Hepatocyte (in vitro differentiated cells): ENCODE measurements around the gene PPP1R1B. TPM values are rescaled to one million over a fixed set of nuclear protein-coding genes. Genes with fewer than 3 reads are reported as not detected.

ENCODE experiments used
- DNase-seq: peaks from one replicate; pipeline ENCODE4 v3.0.0-alpha.2; 2016; ENCODE audit warnings: low spot score
- H2AFZ ChIP-seq: fragments of 200-600 bp; sonication (generic); 2 replicates; pipeline ENCODE4 v1.6.0; 2016; ENCODE audit warnings: antibody characterized with exemption, mild to moderate bottlenecking
- H3K27ac ChIP-seq: fragments of 200-600 bp; sonication (generic); 2 replicates; pipeline ENCODE4 v1.5.1; 2016; ENCODE audit warnings: mild to moderate bottlenecking
- H3K27me3 ChIP-seq: fragments of 200-600 bp; sonication (generic); 2 replicates; pipeline ENCODE4 v1.6.1; 2016
- H3K36me3 ChIP-seq: fragments of 200-600 bp; sonication (generic); replicated peaks from 2 replicates; pipeline ENCODE4 v1.5.1; 2016; ENCODE audit warnings: low read depth; ENCODE audit not compliant: insufficient read depth
- H3K4me1 ChIP-seq: fragments of 200-600 bp; sonication (generic); 2 replicates; pipeline ENCODE4 v1.5.1; 2016; ENCODE audit warnings: mild to moderate bottlenecking, moderate library complexity; ENCODE audit not compliant: insufficient read depth
- H3K4me2 ChIP-seq: fragments of 200-600 bp; sonication (generic); 2 replicates; pipeline ENCODE4 v1.6.0; 2016
- H3K4me3 ChIP-seq: fragments of 200-600 bp; sonication (generic); 2 replicates; pipeline ENCODE4 v1.5.1; 2016; ENCODE audit warnings: mild to moderate bottlenecking
- H3K79me2 ChIP-seq: fragments of 200-600 bp; sonication (generic); 2 replicates; pipeline ENCODE4 v1.6.0; 2017; ENCODE audit warnings: mild to moderate bottlenecking
- H3K9me2 ChIP-seq: fragments of 200-600 bp; sonication (generic); replicated peaks from 2 replicates; pipeline ENCODE4 v1.6.0; 2017; ENCODE audit warnings: mild to moderate bottlenecking; ENCODE audit not compliant: insufficient read depth
- H3K9me3 ChIP-seq: fragments of 200-600 bp; sonication (generic); 2 replicates; pipeline ENCODE4 v1.5.1; 2016; ENCODE audit warnings: low read depth, mild to moderate bottlenecking
- H4K20me1 ChIP-seq: fragments of 200-600 bp; sonication (generic); 2 replicates; pipeline ENCODE4 v1.6.0; 2016; ENCODE audit warnings: mild to moderate bottlenecking; ENCODE audit not compliant: insufficient read depth, poor library complexity, severe bottlenecking
- CTCF ChIP-seq: fragments of 200-600 bp; sonication (generic); IDR thresholded peaks from 2 replicates; pipeline ENCODE4 v1.5.1; 2016; ENCODE audit warnings: antibody characterized with exemption, mild to moderate bottlenecking; ENCODE audit not compliant: poor library complexity
- EZH2 ChIP-seq: fragments of 200-600 bp; sonication (generic); IDR thresholded peaks from 2 replicates; pipeline ENCODE4 v1.6.1; 2016; ENCODE audit warnings: antibody characterized with exemption, mild to moderate bottlenecking, borderline replicate concordance
- EZH2phosphoT487 ChIP-seq: fragments of 200-600 bp; sonication (generic); IDR thresholded peaks from one replicate; pipeline ENCODE4 v1.6.1; 2018; ENCODE audit warnings: antibody characterized with exemption, mild to moderate bottlenecking, low read depth, moderate library complexity; ENCODE audit not compliant: unreplicated experiment, severe bottlenecking
- WGBS: methylation state at CpG from one replicate; pipeline ENCODE4 v1.1.6; 2016; ENCODE audit warnings: low lambda C conversion rate; ENCODE audit errors: missing lambda C conversion rate; 5-methylcytosine and 5-hydroxymethylcytosine counted together
- polyA plus RNA-seq: library from polyadenylated mRNA; unstranded; fragments of >200 nt; fragmentation: Nextera tagmentation; extraction: Ambion mirVana; gene quantifications from 2 replicates; pipeline ENCODE4 v1.2.1, GENCODE V29; 2016
- total RNA-seq: library from RNA; depleted of rRNA; stranded (reverse); fragments of >200 nt; gene quantifications from 2 replicates; pipeline ENCODE4 v1.2.3, GENCODE V29; 2014

The PPP1R1B gene
- total and polyA plus RNA-seq, 2 experiments from 2014 or later: 1.5 to 3.7 TPM

- Histone ChIP-seq H4K20me1 (no peaks in the 10 kb centered on the region), H3K9me2 (no peaks in the 10 kb centered on the region), H3K27ac (no peak overlapping the region), H3K4me3 (no peak overlapping the region), H3K4me1 (no peaks in the 10 kb centered on the region), H3K79me2 (no peaks in the 10 kb centered on the region), H3K36me3 (no peaks in the 10 kb centered on the region), H2AFZ (no peak overlapping the region), H3K27me3 (peaks cover 79% of the 10 kb centered on the region), H3K4me2 (no peak overlapping the region), H3K9me3 (no peaks in the 10 kb centered on the region)
- no peak for TF ChIP-seq EZH2
- DNase-seq: no peak
- 64% methylated on average over 6 of the region's 22 CpGs for WGBS
Observed at GRCh38 chr17:39612291-39612894, 14.4 kb upstream of the PPP1R1B start.

DNA sequence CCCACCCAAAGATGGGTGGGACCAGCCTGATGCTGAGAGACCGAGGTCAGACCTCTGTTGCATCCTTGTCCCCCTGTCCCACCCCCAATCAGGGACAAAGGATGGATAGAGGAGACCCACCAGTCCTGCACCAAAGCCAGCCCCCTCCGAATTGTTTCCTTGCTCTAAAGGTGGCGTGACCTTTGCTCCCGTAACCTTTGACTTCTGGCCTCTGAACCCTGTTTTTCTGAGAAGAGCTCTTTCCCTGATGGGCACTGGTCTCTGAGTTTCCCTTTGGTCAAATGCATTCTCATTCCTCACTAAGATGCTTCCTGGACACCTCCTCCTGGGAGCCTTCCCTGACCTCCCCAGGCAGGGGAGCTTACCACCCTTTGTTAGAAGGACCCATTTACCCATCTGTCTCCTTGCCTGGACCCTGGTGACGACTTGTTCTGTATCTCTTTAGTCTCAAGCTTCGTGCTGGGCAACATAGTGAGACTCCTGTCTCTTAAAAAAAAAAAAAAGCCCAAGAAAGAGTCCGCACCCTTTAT, 13.8 kb upstream of the PPP1R1B start:
- Histone ChIP-seq H3K27me3 (peaks cover 74% of the 10 kb centered on the region), H3K4me3 (no peak overlapping the region), H3K27ac (no peak overlapping the region), H3K36me3 (no peaks in the 10 kb centered on the region), H3K4me2 (no peak overlapping the region), H3K9me2 (no peaks in the 10 kb centered on the region), H3K4me1 (no peaks in the 10 kb centered on the region), H2AFZ (no peak overlapping the region), H3K9me3 (no peaks in the 10 kb centered on the region), H3K79me2 (no peaks in the 10 kb centered on the region), H4K20me1 (no peaks in the 10 kb centered on the region)
- 80% methylated on average over 7 of the region's 7 CpGs for WGBS
- DNase-seq: no peak
- TF ChIP-seq EZH2phosphoT487 (no peak), EZH2 (no peak), CTCF (no peak)

DNA sequence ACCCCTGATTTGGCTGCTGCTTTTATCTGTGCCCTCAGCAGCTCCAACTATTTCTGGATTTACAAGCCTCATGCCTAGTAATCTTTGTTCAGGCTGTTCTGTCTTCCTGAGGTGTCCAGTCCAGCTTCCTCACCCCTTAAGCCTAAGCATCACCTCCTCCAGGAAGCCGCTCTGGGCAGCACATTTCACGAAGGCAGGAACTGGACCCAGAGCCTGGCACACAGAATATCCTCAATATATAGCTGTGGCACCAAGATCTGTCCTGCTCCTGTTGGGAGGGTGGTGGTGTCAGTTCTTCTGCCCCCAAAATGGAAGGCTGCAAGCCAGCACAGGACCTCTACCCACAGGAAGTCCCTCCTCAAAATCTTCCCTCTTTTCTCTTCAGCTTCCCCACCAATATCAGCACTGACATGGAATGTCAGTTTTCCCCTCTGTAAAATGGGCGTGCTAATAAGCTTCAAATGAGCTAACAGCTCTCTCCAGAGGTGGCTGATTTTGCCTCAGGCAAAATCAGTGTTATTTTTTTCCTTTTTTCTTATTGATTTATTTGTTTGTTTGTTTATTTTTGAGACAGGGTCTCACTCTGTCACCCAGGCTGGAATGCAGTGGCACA, 12.1 kb upstream of the PPP1R1B start:
- DNase-seq: no peak
- TF ChIP-seq EZH2 (no peak), CTCF (no peak), EZH2phosphoT487 (no peak)
- Histone ChIP-seq H3K4me3 (no peak overlapping the region), H3K27ac (no peak overlapping the region), H3K4me2 (no peak overlapping the region), H3K27me3 (peaks cover 68% of the 10 kb centered on the region), H3K36me3 (no peaks in the 10 kb centered on the region), H2AFZ (no peak overlapping the region), H4K20me1 (no peaks in the 10 kb centered on the region), H3K9me2 (no peaks in the 10 kb centered on the region), H3K9me3 (no peaks in the 10 kb centered on the region), H3K4me1 (peaks cover 9% of the 10 kb centered on the region), H3K79me2 (no peaks in the 10 kb centered on the region)
- 89% methylated on average over 3 of the region's 3 CpGs for WGBS

- Histone ChIP-seq H3K9me2 (no peaks in the 10 kb centered on the region), H4K20me1 (no peaks in the 10 kb centered on the region), H3K4me3 (no peak overlapping the region), H3K4me1 (peaks cover 9% of the 10 kb centered on the region), H2AFZ (no peak overlapping the region), H3K4me2 (no peak overlapping the region), H3K27me3 (peaks cover 65% of the 10 kb centered on the region), H3K9me3 (no peaks in the 10 kb centered on the region), H3K79me2 (no peaks in the 10 kb centered on the region), H3K36me3 (no peaks in the 10 kb centered on the region), H3K27ac (no peak overlapping the region)
- DNase-seq: no peak
- 51% methylated on average over 6 of the region's 6 CpGs for WGBS
- no peak for TF ChIP-seq EZH2
- no peak for TF ChIP-seq EZH2phosphoT487
Observed at GRCh38 chr17:39615434-39615833, 11.3 kb upstream of the PPP1R1B start.
